Activated CD8-positive, alpha-beta memory T cell treated with anti-CD3 and anti-CD28 coated beads, Interleukin-2, amount 10 ng/mL, durations not matched to agents 7 days and 5 days (primary cell): ENCODE data around the gene FOXP2. TPM values are rescaled to one million over a fixed set of nuclear protein-coding genes. Genes with fewer than 3 reads are reported as not detected.
"Not testable (repeated sequence)": the region's sequence is repeated elsewhere in the genome, so short reads cannot be mapped to it uniquely, and the experiment has no call there.

Source experiments
- ATAC-seq: fragments of 150-1000 bp; cut with Tn5 transposase; one replicate; pipeline ENCODE4 v1.10.0; 2021; ENCODE audit warnings: moderate library complexity
- CTCF ChIA-PET: fragments of 350-600 bp; sonication (Branson Sonifier 250); formaldehyde crosslinking; loops from one replicate; lab custom pipeline; 2021; ENCODE audit warnings: antibody characterized with exemption; lab: Charles Lee
- DNase-seq: peaks from one replicate; pipeline ENCODE4 v3.0.0-alpha.2; 2020
- H3K27ac Mint-ChIP-seq: one replicate; pipeline ENCODE4 v1.8.0; 2021; ENCODE audit warnings: mild to moderate bottlenecking, mixed read lengths
- H3K27me3 Mint-ChIP-seq: one replicate; pipeline ENCODE4 v1.8.0; 2021; ENCODE audit warnings: mixed read lengths
- H3K36me3 Mint-ChIP-seq: one replicate; pipeline ENCODE4 v1.8.0; 2021; ENCODE audit warnings: mild to moderate bottlenecking, mixed read lengths
- H3K4me1 Mint-ChIP-seq: one replicate; pipeline ENCODE4 v1.8.0; 2021; ENCODE audit warnings: mixed read lengths
- H3K4me3 Mint-ChIP-seq: one replicate; pipeline ENCODE4 v1.8.0; 2021; ENCODE audit warnings: mild to moderate bottlenecking, moderate library complexity, mixed read lengths
- H3K9me3 Mint-ChIP-seq: one replicate; pipeline ENCODE4 v1.8.0; 2022; ENCODE audit warnings: low read depth, mixed read lengths
- total RNA-seq, 2 experiments: library from RNA; stranded (reverse); gene quantifications; one replicate each; pipeline ENCODE4 v1.2.3, GENCODE V29; 2021

The FOXP2 gene
- total RNA-seq, result under 1 TPM in 1 of 2 experiments, not detected in 1; 0.28 TPM

- CTCF ChIA-PET, result no interaction called here
- peaks cover 3% of the 10 kb centered on the region for H3K27me3 Mint-ChIP-seq
- no peak within 1 kb of the TSS for H3K27ac Mint-ChIP-seq
- H3K9me3 Mint-ChIP-seq, result no peaks in the 10 kb centered on the region
- H3K4me1 Mint-ChIP-seq, result no peaks in the 10 kb centered on the region
- no peaks in the 10 kb centered on the region for H3K36me3 Mint-ChIP-seq
- no peak within 1 kb of the TSS for H3K4me3 Mint-ChIP-seq
- DNase-seq (no peak), ATAC-seq (no peak)
These were observed at the start of gene FOXP2 for GRCh38 chr7:114414156-114415063. TSS of gene FOXP2 (plus strand) at chr7:114414815. CDS start at chr7:114426512, 11,697 bp downstream.

GRCh38 chr7:114365791-114366190 lies 48.8 kb upstream of the FOXP2 start:
- no peaks in the 10 kb centered on the region for H3K36me3 Mint-ChIP-seq
- H3K27me3 Mint-ChIP-seq, result peaks cover 2% of the 10 kb centered on the region
- no peaks in the 10 kb centered on the region for H3K9me3 Mint-ChIP-seq
- H3K4me3 Mint-ChIP-seq, result no peak overlapping the region
- ATAC-seq (no peak), DNase-seq (no peak)
- CTCF ChIA-PET, result no interaction called here
- no peaks in the 10 kb centered on the region for H3K4me1 Mint-ChIP-seq
- no peak overlapping the region for H3K27ac Mint-ChIP-seq

- Mint-ChIP-seq H3K27ac (no peak overlapping the region), H3K9me3 (no peaks in the 10 kb centered on the region), H3K36me3 (no peaks in the 10 kb centered on the region), H3K27me3 (no peaks in the 10 kb centered on the region), H3K4me1 (no peaks in the 10 kb centered on the region), H3K4me3 (no peak overlapping the region)
- no peak for ATAC-seq
- CTCF ChIA-PET, result no interaction called here
- DNase-seq, result no peak
These were observed 46.1 kb upstream of the FOXP2 start for GRCh38 chr7:114368492-114368891.

- no peak for DNase-seq
- Mint-ChIP-seq H3K4me1 (no peaks in the 10 kb centered on the region), H3K27ac (no peak overlapping the region), H3K36me3 (no peaks in the 10 kb centered on the region), H3K9me3 (no peaks in the 10 kb centered on the region), H3K27me3 (no peaks in the 10 kb centered on the region), H3K4me3 (no peak overlapping the region)
- no peak for ATAC-seq
- CTCF ChIA-PET, result no interaction called here
These were observed 45.3 kb upstream of the FOXP2 start for GRCh38 chr7:114369294-114369693.

- Mint-ChIP-seq H3K9me3 (no peaks in the 10 kb centered on the region), H3K36me3 (no peaks in the 10 kb centered on the region), H3K4me1 (no peaks in the 10 kb centered on the region), H3K4me3 (no peak overlapping the region), H3K27me3 (no peaks in the 10 kb centered on the region), H3K27ac (no peak overlapping the region)
- DNase-seq, result no peak
- CTCF ChIA-PET, result no interaction called here
- no peak for ATAC-seq
These were observed 42.0 kb upstream of the FOXP2 start for GRCh38 chr7:114372619-114373018.

GRCh38 chr7:114375907-114376306 lies 38.7 kb upstream of the FOXP2 start:
- no peak overlapping the region for H3K27ac Mint-ChIP-seq
- H3K4me1 Mint-ChIP-seq, result no peaks in the 10 kb centered on the region
- no peaks in the 10 kb centered on the region for H3K36me3 Mint-ChIP-seq
- CTCF ChIA-PET, result no interaction called here
- no peak for DNase-seq
- no peak overlapping the region for H3K4me3 Mint-ChIP-seq
- ATAC-seq, result no peak
- H3K27me3 Mint-ChIP-seq, result no peaks in the 10 kb centered on the region
- no peaks in the 10 kb centered on the region for H3K9me3 Mint-ChIP-seq

GRCh38 chr7:114383946-114384345 lies 30.7 kb upstream of the FOXP2 start:
- H3K4me3 Mint-ChIP-seq, DNase-seq, H3K27ac Mint-ChIP-seq, CTCF ChIA-PET, H3K27me3 Mint-ChIP-seq, H3K36me3 Mint-ChIP-seq, ATAC-seq, H3K9me3 Mint-ChIP-seq, H3K4me1 Mint-ChIP-seq: not testable (repeated sequence)

- H3K27ac Mint-ChIP-seq, H3K4me1 Mint-ChIP-seq, DNase-seq, H3K36me3 Mint-ChIP-seq, H3K27me3 Mint-ChIP-seq, H3K4me3 Mint-ChIP-seq, H3K9me3 Mint-ChIP-seq, ATAC-seq, CTCF ChIA-PET: not testable (repeated sequence)
These were observed 30.3 kb upstream of the FOXP2 start for GRCh38 chr7:114384346-114384745.

GRCh38 chr7:114388021-114388420 lies 26.6 kb upstream of the FOXP2 start:
- H3K27me3 Mint-ChIP-seq, result no peaks in the 10 kb centered on the region
- H3K9me3 Mint-ChIP-seq, result no peaks in the 10 kb centered on the region
- no peak overlapping the region for H3K4me3 Mint-ChIP-seq
- no peaks in the 10 kb centered on the region for H3K36me3 Mint-ChIP-seq
- ATAC-seq, result no peak
- CTCF ChIA-PET, result no interaction called here
- no peaks in the 10 kb centered on the region for H3K4me1 Mint-ChIP-seq
- no peak overlapping the region for H3K27ac Mint-ChIP-seq
- DNase-seq, result no peak

- Mint-ChIP-seq H3K27me3 (no peaks in the 10 kb centered on the region), H3K4me3 (no peak overlapping the region), H3K9me3 (no peaks in the 10 kb centered on the region), H3K36me3 (no peaks in the 10 kb centered on the region), H3K27ac (no peak overlapping the region), H3K4me1 (no peaks in the 10 kb centered on the region)
- ATAC-seq, result no peak
- CTCF ChIA-PET, result no interaction called here
- DNase-seq, result no peak
These were observed 21.9 kb upstream of the FOXP2 start for GRCh38 chr7:114392686-114393085.

- H3K36me3 Mint-ChIP-seq, result no peaks in the 10 kb centered on the region
- no peak overlapping the region for H3K27ac Mint-ChIP-seq
- DNase-seq (no peak), ATAC-seq (no peak)
- H3K4me1 Mint-ChIP-seq, result no peaks in the 10 kb centered on the region
- H3K27me3 Mint-ChIP-seq, result no peaks in the 10 kb centered on the region
- no peaks in the 10 kb centered on the region for H3K9me3 Mint-ChIP-seq
- no peak overlapping the region for H3K4me3 Mint-ChIP-seq
- CTCF ChIA-PET, result no interaction called here
These were observed 11.6 kb upstream of the FOXP2 start for GRCh38 chr7:114402876-114403635.

- no peaks in the 10 kb centered on the region for H3K36me3 Mint-ChIP-seq
These were observed 9.2 kb upstream of the FOXP2 start for GRCh38 chr7:114405427-114405826.

GRCh38 chr7:114409750-114410149 lies 4.9 kb upstream of the FOXP2 start:
- no peak for ATAC-seq
- H3K4me3 Mint-ChIP-seq, result no peak overlapping the region
- H3K9me3 Mint-ChIP-seq, result no peaks in the 10 kb centered on the region
- no peaks in the 10 kb centered on the region for H3K4me1 Mint-ChIP-seq
- H3K27ac Mint-ChIP-seq, result no peak overlapping the region
- CTCF ChIA-PET, result no interaction called here
- no peak for DNase-seq
- H3K27me3 Mint-ChIP-seq, result peaks cover 3% of the 10 kb centered on the region
- no peaks in the 10 kb centered on the region for H3K36me3 Mint-ChIP-seq

More at GRCh38 chr7:114405427-114405826, 9.2 kb upstream of the FOXP2 start:
- no peaks in the 10 kb centered on the region for H3K27me3 Mint-ChIP-seq
- ATAC-seq (no peak), DNase-seq (no peak)
- no peak overlapping the region for H3K27ac Mint-ChIP-seq
- no peaks in the 10 kb centered on the region for H3K4me1 Mint-ChIP-seq
- CTCF ChIA-PET, result no interaction called here
- H3K9me3 Mint-ChIP-seq, result no peaks in the 10 kb centered on the region
- H3K4me3 Mint-ChIP-seq, result no peak overlapping the region

GRCh38 chr7:114412548-114412947 lies 2.1 kb upstream of the FOXP2 start:
- ATAC-seq (no peak), DNase-seq (no peak)

More at GRCh38 chr7:114412548-114412947, 2.1 kb upstream of the FOXP2 start:
- no peak overlapping the region for H3K4me3 Mint-ChIP-seq
- no peaks in the 10 kb centered on the region for H3K9me3 Mint-ChIP-seq
- no peaks in the 10 kb centered on the region for H3K36me3 Mint-ChIP-seq
- peaks cover 3% of the 10 kb centered on the region for H3K27me3 Mint-ChIP-seq
- CTCF ChIA-PET, result no interaction called here
- no peak overlapping the region for H3K27ac Mint-ChIP-seq
- H3K4me1 Mint-ChIP-seq, result no peaks in the 10 kb centered on the region
